IPS-18a (cell line): Measurements from ENCODE around the gene PPP1R3G.

Source experiments
- H3K27ac ChIP-seq: one replicate; pipeline ENCODE4 v1.5.1; 2013; ENCODE audit warnings: low read length
- H3K27me3 ChIP-seq: one replicate; pipeline ENCODE4 v1.6.1; 2013; ENCODE audit warnings: mild to moderate bottlenecking, low read length; ENCODE audit not compliant: control insufficient read depth, insufficient read depth
- H3K36me3 ChIP-seq: one replicate; pipeline ENCODE4 v1.6.1; 2013; ENCODE audit warnings: low read depth, low read length; ENCODE audit not compliant: control insufficient read depth
- H3K4me1 ChIP-seq: one replicate; pipeline ENCODE4 v1.6.1; 2013; ENCODE audit warnings: low read depth, low read length; ENCODE audit not compliant: control insufficient read depth
- H3K4me3 ChIP-seq: one replicate; pipeline ENCODE4 v1.5.1; 2013; ENCODE audit warnings: low read length
- H3K9ac ChIP-seq: one replicate; pipeline ENCODE4 v1.6.1; 2013; ENCODE audit warnings: mild to moderate bottlenecking, low read length, moderate library complexity
- H3K9me3 ChIP-seq: one replicate; pipeline ENCODE4 v1.6.1; 2013; ENCODE audit warnings: low read depth, low read length; ENCODE audit not compliant: control insufficient read depth

The PPP1R3G gene

GRCh38 chr6:5084781-5085647, at the start of gene PPP1R3G:
TSS of gene PPP1R3G (plus strand) at chr6:5085341. CDS start at chr6:5085486, 145 bp downstream.
- peak within 1 kb of the TSS; percentile 67 for H3K4me3 ChIP-seq
- no peak within 1 kb of the TSS for H3K27ac ChIP-seq
- no peaks in the 10 kb centered on the region for H3K9me3 ChIP-seq
- no peaks in the 10 kb centered on the region for H3K4me1 ChIP-seq
- no peak within 1 kb of the TSS for H3K9ac ChIP-seq
- H3K36me3 ChIP-seq: no peaks in the 10 kb centered on the region
- H3K27me3 ChIP-seq: peaks cover 66% of the 10 kb centered on the region

GRCh38 chr6:5036269-5036668, 48.9 kb upstream of the PPP1R3G start:
- Histone ChIP-seq H3K4me1 (peaks cover 24% of the 10 kb centered on the region), H3K4me3 (peak overlapping the region; percentile 13), H3K36me3 (no peaks in the 10 kb centered on the region), H3K9ac (no peak overlapping the region), H3K27ac (no peak overlapping the region), H3K9me3 (no peaks in the 10 kb centered on the region), H3K27me3 (no peaks in the 10 kb centered on the region)

GRCh38 chr6:5041955-5042354, 43.2 kb upstream of the PPP1R3G start:
- H3K4me1 ChIP-seq: no peaks in the 10 kb centered on the region
- H3K36me3 ChIP-seq: no peaks in the 10 kb centered on the region
- no peak overlapping the region for H3K4me3 ChIP-seq
- no peaks in the 10 kb centered on the region for H3K9me3 ChIP-seq
- H3K27me3 ChIP-seq: no peaks in the 10 kb centered on the region
- no peak overlapping the region for H3K27ac ChIP-seq
- no peak overlapping the region for H3K9ac ChIP-seq

GRCh38 chr6:5042436-5042835, 42.7 kb upstream of the PPP1R3G start:
- Histone ChIP-seq H3K36me3 (no peaks in the 10 kb centered on the region), H3K4me3 (no peak overlapping the region), H3K9ac (no peak overlapping the region), H3K27ac (no peak overlapping the region), H3K4me1 (no peaks in the 10 kb centered on the region), H3K27me3 (no peaks in the 10 kb centered on the region), H3K9me3 (no peaks in the 10 kb centered on the region)

GRCh38 chr6:5044866-5045265, 40.3 kb upstream of the PPP1R3G start:
- H3K9me3 ChIP-seq: no peaks in the 10 kb centered on the region
- no peaks in the 10 kb centered on the region for H3K4me1 ChIP-seq
- H3K9ac ChIP-seq: no peak overlapping the region
- H3K27me3 ChIP-seq: no peaks in the 10 kb centered on the region
- H3K36me3 ChIP-seq: no peaks in the 10 kb centered on the region
- H3K27ac ChIP-seq: no peak overlapping the region
- no peak overlapping the region for H3K4me3 ChIP-seq

GRCh38 chr6:5045416-5045815, 39.7 kb upstream of the PPP1R3G start:
- no peaks in the 10 kb centered on the region for H3K36me3 ChIP-seq
- no peak overlapping the region for H3K4me3 ChIP-seq
- H3K27me3 ChIP-seq: no peaks in the 10 kb centered on the region
- H3K4me1 ChIP-seq: no peaks in the 10 kb centered on the region
- H3K9ac ChIP-seq: no peak overlapping the region
- H3K9me3 ChIP-seq: no peaks in the 10 kb centered on the region
- no peak overlapping the region for H3K27ac ChIP-seq

- Histone ChIP-seq H3K9ac (no peak overlapping the region), H3K4me3 (no peak overlapping the region), H3K27me3 (no peaks in the 10 kb centered on the region), H3K4me1 (no peaks in the 10 kb centered on the region), H3K27ac (no peak overlapping the region), H3K36me3 (no peaks in the 10 kb centered on the region), H3K9me3 (no peaks in the 10 kb centered on the region)
Observed at GRCh38 chr6:5046430-5046829, 38.7 kb upstream of the PPP1R3G start.

GRCh38 chr6:5050009-5050408, 35.1 kb upstream of the PPP1R3G start:
- Histone ChIP-seq H3K4me3 (no peak overlapping the region), H3K9ac (no peak overlapping the region), H3K9me3 (no peaks in the 10 kb centered on the region), H3K36me3 (no peaks in the 10 kb centered on the region), H3K27ac (no peak overlapping the region), H3K4me1 (peaks cover 6% of the 10 kb centered on the region), H3K27me3 (no peaks in the 10 kb centered on the region)

- H3K4me3 ChIP-seq: no peak overlapping the region
- no peaks in the 10 kb centered on the region for H3K9me3 ChIP-seq
- H3K27me3 ChIP-seq: no peaks in the 10 kb centered on the region
- no peak overlapping the region for H3K27ac ChIP-seq
- no peak overlapping the region for H3K9ac ChIP-seq
- no peaks in the 10 kb centered on the region for H3K36me3 ChIP-seq
- H3K4me1 ChIP-seq: peaks cover 6% of the 10 kb centered on the region
Observed at GRCh38 chr6:5051394-5051793, 33.7 kb upstream of the PPP1R3G start.

GRCh38 chr6:5053038-5053437, 32.1 kb upstream of the PPP1R3G start:
- no peak overlapping the region for H3K4me3 ChIP-seq
- H3K9ac ChIP-seq: no peak overlapping the region
- no peaks in the 10 kb centered on the region for H3K27me3 ChIP-seq
- peaks cover 6% of the 10 kb centered on the region for H3K4me1 ChIP-seq
- H3K9me3 ChIP-seq: no peaks in the 10 kb centered on the region
- H3K27ac ChIP-seq: no peak overlapping the region
- no peaks in the 10 kb centered on the region for H3K36me3 ChIP-seq

- Histone ChIP-seq H3K27me3 (no peaks in the 10 kb centered on the region), H3K27ac (no peak overlapping the region), H3K36me3 (no peaks in the 10 kb centered on the region), H3K9ac (no peak overlapping the region), H3K4me1 (peaks cover 6% of the 10 kb centered on the region), H3K9me3 (no peaks in the 10 kb centered on the region), H3K4me3 (no peak overlapping the region)
Observed at GRCh38 chr6:5053864-5054244, 31.3 kb upstream of the PPP1R3G start.

- Histone ChIP-seq H3K4me1 (peaks cover 6% of the 10 kb centered on the region), H3K36me3 (no peaks in the 10 kb centered on the region), H3K9ac (no peak overlapping the region), H3K9me3 (no peaks in the 10 kb centered on the region), H3K27me3 (no peaks in the 10 kb centered on the region), H3K27ac (no peak overlapping the region), H3K4me3 (no peak overlapping the region)
Observed at GRCh38 chr6:5054245-5054873, 30.8 kb upstream of the PPP1R3G start.
